ENCODE results near the gene CD99. TPM values are rescaled to one million over a fixed set of nuclear protein-coding genes. Genes with fewer than 3 reads are reported as not detected.

Gene CD99
- total and polyA plus RNA-seq, 4 donors: 49.9 to 165 (median 102) TPM

DNA sequence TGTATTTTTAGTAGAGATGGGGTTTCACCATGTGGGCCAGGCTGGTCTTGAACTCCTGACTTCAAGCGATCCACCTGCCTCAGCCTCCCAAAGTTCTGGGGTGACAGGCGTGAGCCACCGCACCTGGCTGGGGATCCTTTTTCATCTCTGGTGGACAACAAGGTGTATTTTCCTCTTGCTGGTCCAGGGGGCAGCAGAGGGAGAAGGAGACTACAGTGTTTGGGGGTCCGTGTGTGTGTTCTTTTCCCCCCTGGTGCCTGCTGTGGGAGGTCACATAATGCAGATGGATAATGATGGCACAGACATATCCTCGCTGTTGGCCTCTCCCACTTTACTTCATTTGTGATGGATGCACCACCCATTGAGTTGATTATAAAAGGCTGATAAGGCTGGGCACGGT, 39.0 kb upstream of the CD99 start:
- H3K4me3 ChIP-seq (ENCODE audit: low read depth in 1 of 3, low read length in 3 of 3): no peak overlapping the region
- H3K9me3 ChIP-seq (ENCODE audit: control insufficient read depth in 4 of 4, low read length in 3 of 4): no peaks in the 10 kb centered on the region
- DNase-seq (ENCODE audit: low spot score): no peak
- no peak overlapping the region for H3K27ac ChIP-seq (ENCODE audit: low read depth in 1 of 2, low read length in 2 of 2)
- H3K9ac ChIP-seq (ENCODE audit: low read depth in 1 of 2, low read length in 2 of 2): no peak overlapping the region
- TF ChIP-seq RAD21 (IDR thresholded peaks at IDR 0.05): peak in 1 of 2 donors; percentile 33
- no peak for TF ChIP-seq HNF4G (IDR thresholded peaks at IDR 0.05)
- WGBS: 94% methylated on average over 6 of the region's 6 CpGs
- H3K36me3 ChIP-seq (ENCODE audit: control insufficient read depth in 4 of 4, insufficient read depth in 3 of 4, low read depth in 1 of 4, low read length in 3 of 4): no peaks in the 10 kb centered on the region
- no peaks in the 10 kb centered on the region for H3K27me3 ChIP-seq (ENCODE audit: control insufficient read depth in 4 of 4, insufficient read depth in 4 of 4, low read length in 3 of 4)
- peaks cover 2 to 35% (median 26%) of the 10 kb centered on the region in 4 donors for H3K4me1 ChIP-seq (ENCODE audit: control insufficient read depth in 4 of 4, insufficient read depth in 4 of 4, low read length in 3 of 4)

DNA sequence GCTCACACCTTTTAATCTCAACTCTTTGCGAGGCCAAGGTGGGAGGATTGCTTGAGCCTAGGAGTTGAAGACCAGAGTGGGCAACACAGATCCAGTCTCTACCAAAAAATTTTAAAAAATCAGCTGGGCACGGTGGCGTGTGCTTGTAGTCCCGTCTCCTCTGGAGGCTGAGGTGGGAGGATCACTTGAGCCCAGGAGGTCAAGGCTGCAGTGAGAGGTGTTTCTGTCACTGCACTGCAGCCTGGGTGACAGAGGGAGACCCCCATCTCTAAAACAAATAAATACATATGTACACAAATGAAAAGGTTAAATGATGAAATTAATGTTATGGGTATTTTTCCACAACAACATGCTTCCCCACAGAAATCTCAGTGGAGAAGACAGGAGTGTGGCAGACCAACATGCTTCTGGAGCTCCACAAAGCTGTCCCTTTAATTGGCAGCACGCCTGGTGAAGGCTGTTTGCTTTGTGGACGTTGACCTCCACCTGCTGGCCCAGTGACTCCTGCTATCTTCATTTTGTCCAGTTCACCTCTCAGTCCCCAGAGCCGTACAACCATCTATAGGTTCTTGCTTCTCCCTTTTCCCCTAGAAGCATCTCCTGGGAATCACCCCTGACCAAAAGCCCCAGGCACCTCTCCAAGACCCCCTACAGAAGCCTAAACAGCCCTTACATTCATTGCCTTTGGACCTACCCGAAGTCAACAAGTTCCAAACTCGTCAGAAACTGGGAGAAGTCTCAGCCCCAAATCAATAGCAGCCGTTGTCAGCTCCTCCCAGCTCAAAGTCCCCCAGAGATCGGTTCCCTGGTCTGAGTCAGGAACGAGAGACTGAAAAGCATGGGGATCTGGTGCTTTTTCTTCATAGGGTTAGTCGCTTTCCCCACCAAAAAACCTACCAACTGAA, 36.4 kb upstream of the CD99 start:
- Histone ChIP-seq H3K27ac (ENCODE audit: low read depth in 1 of 2, low read length in 2 of 2) (peak overlapping the region; percentile 68 to 84), H3K27me3 (ENCODE audit: control insufficient read depth in 4 of 4, insufficient read depth in 4 of 4, low read length in 3 of 4) (no peaks in the 10 kb centered on the region), H3K36me3 (ENCODE audit: control insufficient read depth in 4 of 4, insufficient read depth in 3 of 4, low read depth in 1 of 4, low read length in 3 of 4) (no peaks in the 10 kb centered on the region), H3K9me3 (ENCODE audit: control insufficient read depth in 4 of 4, low read length in 3 of 4) (no peaks in the 10 kb centered on the region), H3K4me3 (ENCODE audit: low read depth in 1 of 3, low read length in 3 of 3) (peak overlapping the region; percentile 52 to 80 (median 69)), H3K4me1 (ENCODE audit: control insufficient read depth in 4 of 4, insufficient read depth in 4 of 4, low read length in 3 of 4) (peaks cover 2 to 51% (median 37%) of the 10 kb centered on the region in 4 donors), H3K9ac (ENCODE audit: low read depth in 1 of 2, low read length in 2 of 2) (peak overlapping the region in 1 of 2 donors; percentile 69)
- DNase-seq (ENCODE audit: low spot score): peak; percentile 60
- TF ChIP-seq TAF1 (conservative IDR thresholded peaks at IDR 0.05): peak; percentile 68
- TF ChIP-seq EGR1 (IDR thresholded peaks at IDR 0.05; ENCODE audit: low read depth in 2 of 2): peak in 1 of 2 donors; percentile 56
- TF ChIP-seq, protein P1, sequence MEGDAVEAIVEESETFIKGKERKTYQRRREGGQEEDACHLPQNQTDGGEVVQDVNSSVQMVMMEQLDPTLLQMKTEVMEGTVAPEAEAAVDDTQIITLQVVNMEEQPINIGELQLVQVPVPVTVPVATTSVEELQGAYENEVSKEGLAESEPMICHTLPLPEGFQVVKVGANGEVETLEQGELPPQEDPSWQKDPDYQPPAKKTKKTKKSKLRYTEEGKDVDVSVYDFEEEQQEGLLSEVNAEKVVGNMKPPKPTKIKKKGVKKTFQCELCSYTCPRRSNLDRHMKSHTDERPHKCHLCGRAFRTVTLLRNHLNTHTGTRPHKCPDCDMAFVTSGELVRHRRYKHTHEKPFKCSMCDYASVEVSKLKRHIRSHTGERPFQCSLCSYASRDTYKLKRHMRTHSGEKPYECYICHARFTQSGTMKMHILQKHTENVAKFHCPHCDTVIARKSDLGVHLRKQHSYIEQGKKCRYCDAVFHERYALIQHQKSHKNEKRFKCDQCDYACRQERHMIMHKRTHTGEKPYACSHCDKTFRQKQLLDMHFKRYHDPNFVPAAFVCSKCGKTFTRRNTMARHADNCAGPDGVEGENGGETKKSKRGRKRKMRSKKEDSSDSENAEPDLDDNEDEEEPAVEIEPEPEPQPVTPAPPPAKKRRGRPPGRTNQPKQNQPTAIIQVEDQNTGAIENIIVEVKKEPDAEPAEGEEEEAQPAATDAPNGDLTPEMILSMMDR (IDR thresholded peaks at IDR 0.05; ENCODE audit: low read depth, low read length, missing input control): no peak
- peak; percentile 90 to 94 for TF ChIP-seq HNF4A (conservative IDR thresholded peaks at IDR 0.05)
- TF ChIP-seq HNF4G (IDR thresholded peaks at IDR 0.05): peak; percentile 82
- TF ChIP-seq FOXA2 (IDR thresholded peaks at IDR 0.05): peak; percentile 67
- peak; percentile 73 for TF ChIP-seq NR2F2 (IDR thresholded peaks at IDR 0.05)
- TF ChIP-seq YY1 (IDR thresholded peaks at IDR 0.05): peak; percentile 79
- TF ChIP-seq, protein P2, sequence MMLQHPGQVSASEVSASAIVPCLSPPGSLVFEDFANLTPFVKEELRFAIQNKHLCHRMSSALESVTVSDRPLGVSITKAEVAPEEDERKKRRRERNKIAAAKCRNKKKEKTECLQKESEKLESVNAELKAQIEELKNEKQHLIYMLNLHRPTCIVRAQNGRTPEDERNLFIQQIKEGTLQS (IDR thresholded peaks at IDR 0.05): no peak
- peak; percentile 94 for TF ChIP-seq SP1 (IDR thresholded peaks at IDR 0.05)
- peak; percentile 54 for TF ChIP-seq RAD21 (IDR thresholded peaks at IDR 0.05)
- no peak for TF ChIP-seq GABPA (IDR thresholded peaks at IDR 0.05 in 1 of 2, conservative IDR thresholded peaks at IDR 0.05 in 1 of 2)
- TF ChIP-seq, protein P3, sequence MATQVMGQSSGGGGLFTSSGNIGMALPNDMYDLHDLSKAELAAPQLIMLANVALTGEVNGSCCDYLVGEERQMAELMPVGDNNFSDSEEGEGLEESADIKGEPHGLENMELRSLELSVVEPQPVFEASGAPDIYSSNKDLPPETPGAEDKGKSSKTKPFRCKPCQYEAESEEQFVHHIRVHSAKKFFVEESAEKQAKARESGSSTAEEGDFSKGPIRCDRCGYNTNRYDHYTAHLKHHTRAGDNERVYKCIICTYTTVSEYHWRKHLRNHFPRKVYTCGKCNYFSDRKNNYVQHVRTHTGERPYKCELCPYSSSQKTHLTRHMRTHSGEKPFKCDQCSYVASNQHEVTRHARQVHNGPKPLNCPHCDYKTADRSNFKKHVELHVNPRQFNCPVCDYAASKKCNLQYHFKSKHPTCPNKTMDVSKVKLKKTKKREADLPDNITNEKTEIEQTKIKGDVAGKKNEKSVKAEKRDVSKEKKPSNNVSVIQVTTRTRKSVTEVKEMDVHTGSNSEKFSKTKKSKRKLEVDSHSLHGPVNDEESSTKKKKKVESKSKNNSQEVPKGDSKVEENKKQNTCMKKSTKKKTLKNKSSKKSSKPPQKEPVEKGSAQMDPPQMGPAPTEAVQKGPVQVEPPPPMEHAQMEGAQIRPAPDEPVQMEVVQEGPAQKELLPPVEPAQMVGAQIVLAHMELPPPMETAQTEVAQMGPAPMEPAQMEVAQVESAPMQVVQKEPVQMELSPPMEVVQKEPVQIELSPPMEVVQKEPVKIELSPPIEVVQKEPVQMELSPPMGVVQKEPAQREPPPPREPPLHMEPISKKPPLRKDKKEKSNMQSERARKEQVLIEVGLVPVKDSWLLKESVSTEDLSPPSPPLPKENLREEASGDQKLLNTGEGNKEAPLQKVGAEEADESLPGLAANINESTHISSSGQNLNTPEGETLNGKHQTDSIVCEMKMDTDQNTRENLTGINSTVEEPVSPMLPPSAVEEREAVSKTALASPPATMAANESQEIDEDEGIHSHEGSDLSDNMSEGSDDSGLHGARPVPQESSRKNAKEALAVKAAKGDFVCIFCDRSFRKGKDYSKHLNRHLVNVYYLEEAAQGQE (IDR thresholded peaks at IDR 0.05): peak; percentile 90
- TF ChIP-seq, protein P4, sequence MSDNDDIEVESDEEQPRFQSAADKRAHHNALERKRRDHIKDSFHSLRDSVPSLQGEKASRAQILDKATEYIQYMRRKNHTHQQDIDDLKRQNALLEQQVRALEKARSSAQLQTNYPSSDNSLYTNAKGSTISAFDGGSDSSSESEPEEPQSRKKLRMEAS (IDR thresholded peaks at IDR 0.05): peak; percentile 92
- TF ChIP-seq JUND (IDR thresholded peaks at IDR 0.05): peak in 1 of 2 donors; percentile 65
- peak; percentile 92 to 93 for TF ChIP-seq RXRA (IDR thresholded peaks at IDR 0.05)
- TF ChIP-seq FOXA1 (IDR thresholded peaks at IDR 0.05): peak; percentile 23
- TF ChIP-seq, protein P5, sequence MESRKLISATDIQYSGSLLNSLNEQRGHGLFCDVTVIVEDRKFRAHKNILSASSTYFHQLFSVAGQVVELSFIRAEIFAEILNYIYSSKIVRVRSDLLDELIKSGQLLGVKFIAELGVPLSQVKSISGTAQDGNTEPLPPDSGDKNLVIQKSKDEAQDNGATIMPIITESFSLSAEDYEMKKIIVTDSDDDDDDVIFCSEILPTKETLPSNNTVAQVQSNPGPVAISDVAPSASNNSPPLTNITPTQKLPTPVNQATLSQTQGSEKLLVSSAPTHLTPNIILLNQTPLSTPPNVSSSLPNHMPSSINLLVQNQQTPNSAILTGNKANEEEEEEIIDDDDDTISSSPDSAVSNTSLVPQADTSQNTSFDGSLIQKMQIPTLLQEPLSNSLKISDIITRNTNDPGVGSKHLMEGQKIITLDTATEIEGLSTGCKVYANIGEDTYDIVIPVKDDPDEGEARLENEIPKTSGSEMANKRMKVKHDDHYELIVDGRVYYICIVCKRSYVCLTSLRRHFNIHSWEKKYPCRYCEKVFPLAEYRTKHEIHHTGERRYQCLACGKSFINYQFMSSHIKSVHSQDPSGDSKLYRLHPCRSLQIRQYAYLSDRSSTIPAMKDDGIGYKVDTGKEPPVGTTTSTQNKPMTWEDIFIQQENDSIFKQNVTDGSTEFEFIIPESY (IDR thresholded peaks at IDR 0.05): peak; percentile 37
- 38% methylated on average over 13 of the region's 13 CpGs for WGBS

Data from liver (tissue), 9 donors.